Kasumi-1 (cell line): Measurements from ENCODE around the gene LCP1.

Source experiments
- DNase-seq, 2 experiments: peaks; one replicate each; lab custom pipeline; 2025; lab: John Stamatoyannopoulos, UW

LCP1 gene

DNA sequence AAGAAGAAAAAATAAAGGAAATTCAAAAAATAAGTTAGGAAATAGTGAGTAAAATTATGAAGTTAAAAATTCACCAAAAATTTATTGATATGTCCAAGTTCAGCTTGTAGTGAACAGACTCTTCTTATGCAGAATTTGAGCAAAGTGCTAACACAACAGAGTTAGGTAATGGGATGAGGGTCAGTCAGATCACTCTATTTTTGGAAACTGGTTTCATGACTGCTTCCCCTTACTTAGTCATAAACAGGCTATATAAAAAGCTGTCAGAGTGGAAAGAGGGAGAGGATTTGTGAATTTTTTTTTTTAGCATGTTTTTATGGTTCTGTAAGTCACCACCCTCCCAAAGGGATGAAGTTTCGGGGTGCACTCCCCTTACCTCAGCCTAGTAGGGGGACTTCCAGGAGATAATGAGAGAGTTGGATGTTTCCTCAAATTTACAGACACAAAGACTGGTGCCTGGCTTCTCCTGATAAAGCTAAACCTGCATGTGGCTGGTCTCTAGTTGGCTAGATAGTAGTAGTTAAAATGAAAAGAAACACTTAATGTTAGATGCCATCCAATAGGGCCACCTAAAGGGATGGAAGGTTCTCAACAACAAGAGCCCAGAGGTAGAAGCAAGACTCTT, 81.7 kb downstream of the LCP1 start:
- peak; percentile 8 to 39 for DNase-seq

DNA sequence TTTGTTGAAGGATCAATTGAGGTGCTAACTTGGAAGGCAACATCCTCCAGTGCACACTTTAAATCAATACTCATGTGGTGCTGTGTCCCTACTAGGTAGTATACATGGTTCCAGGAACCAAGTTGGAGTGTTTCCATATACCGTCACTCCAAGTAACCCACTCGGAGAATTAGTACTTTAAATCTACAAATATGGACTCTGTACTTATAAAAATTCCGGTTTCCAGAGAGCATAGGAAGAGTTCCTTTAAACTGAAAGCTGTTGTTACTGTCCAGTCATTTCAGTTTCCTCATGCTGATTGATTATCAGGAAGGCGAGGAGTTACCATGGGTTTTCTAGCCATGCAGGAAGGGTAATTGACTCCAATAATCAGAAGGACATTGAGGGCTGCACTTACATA, 84.3 kb downstream of the LCP1 start:
- no peak for DNase-seq

DNA sequence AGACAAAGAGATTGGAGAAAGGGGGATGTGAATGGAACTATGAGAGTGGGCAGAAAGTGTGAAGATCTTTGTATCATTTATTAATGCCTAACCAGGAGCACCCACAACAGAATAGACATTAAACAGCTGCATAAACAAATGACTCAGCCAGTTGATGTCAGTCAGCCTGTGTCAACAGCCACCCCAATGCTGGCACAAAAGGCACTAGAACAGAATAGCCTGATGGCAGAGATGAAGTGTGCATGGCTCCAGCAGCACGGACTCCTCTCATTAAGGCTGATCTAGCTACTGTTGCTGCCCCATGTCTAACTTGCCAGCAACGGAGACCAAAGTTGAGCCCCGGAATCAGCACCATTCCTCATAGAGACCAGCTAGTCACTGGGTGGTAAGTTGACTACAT, 85.0 kb downstream of the LCP1 start:
- no peak for DNase-seq

DNA sequence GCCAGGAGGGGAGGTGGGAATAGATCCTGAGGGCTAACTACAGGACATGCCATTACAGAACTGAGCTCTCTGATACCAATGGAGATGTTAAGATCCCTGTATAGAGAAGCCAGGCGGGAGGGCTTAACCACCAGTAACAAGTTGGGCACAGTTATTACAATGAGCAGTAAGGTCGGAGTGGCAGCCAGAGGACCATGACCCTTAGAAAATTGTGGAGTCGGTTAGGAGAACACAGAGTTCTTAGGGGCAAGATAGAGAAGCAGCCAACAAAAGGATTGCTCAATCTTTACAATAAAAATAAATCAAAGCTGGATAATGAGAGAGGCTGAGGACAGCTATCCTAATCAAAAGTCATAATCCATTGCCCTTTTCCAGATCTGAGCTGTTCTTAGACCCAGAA, 87.5 kb downstream of the LCP1 start:
- DNase-seq: no peak

DNA sequence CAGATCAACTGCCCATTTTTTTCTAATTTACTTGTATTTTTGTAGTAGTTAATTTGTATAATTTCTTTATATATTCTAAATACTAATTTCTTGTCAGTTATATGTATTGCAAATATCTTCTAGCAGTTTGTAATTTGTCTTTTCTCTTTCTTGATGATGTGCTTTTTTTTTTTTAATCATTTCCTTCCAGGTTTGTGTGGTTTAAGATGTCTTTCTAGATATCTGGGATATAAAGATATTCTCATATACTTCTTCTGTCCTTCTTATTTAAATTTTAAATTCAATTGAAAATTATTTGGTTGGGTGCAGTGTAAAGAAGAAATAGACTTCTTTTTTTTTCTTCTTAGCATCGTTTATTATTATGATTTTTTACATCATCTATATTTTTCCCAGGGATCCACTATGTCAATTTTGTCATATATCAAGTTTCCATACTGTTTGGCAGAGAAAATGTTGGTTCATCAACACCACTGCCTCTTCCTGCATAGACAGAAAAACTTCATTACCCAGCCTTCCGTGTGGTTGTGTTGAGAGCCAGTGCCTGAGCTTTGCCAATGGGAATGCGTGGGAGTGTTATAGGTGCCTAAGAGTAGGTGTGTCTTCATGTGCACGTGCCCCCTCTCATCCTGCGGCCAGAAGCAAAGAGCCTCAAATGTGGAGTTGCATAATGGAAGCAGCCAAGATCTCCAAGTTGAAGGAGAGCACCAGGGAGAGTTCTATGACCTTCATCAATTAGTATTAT, 93.0 kb downstream of the LCP1 start:
- DNase-seq: no peak

DNA sequence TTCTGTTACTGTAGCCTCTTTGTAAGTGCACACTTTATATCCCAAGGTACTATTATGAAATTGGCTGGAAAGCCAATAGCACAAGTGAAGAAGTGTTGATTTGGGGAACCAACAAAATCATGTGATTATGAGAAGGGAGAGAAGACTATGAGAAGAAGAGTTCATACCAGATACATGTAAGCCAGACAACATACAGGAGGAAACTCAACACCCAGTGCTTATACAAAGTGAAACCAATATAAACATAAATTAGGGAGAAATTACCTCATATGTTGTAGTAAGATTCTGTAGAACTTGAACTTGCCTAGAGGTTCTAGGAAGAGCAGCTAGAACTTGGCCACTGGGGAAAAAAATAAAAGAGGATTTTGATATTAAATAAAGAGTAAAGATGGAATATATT, 94.5 kb downstream of the LCP1 start:
- DNase-seq: no peak

DNA sequence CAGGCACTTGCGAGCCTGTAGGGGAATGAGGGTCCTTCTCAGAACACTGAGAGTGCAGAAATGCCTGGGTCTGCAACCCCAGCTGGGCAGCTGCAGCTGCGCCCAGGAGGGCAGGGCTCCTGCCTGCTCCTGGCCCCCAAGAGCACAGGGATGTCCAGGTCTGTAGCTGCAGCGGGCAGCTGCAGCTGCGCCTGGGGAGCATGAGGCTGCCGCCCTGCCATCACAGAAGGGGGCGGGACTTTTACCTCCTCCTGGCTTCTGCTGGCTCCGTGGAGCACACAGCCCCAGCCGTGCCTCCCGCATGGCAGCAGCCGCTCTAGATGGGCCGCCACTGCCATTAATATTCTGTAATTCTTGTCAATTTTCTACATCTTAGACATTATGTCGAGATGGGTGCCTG, 95.0 kb downstream of the LCP1 start:
- no peak for DNase-seq

DNA sequence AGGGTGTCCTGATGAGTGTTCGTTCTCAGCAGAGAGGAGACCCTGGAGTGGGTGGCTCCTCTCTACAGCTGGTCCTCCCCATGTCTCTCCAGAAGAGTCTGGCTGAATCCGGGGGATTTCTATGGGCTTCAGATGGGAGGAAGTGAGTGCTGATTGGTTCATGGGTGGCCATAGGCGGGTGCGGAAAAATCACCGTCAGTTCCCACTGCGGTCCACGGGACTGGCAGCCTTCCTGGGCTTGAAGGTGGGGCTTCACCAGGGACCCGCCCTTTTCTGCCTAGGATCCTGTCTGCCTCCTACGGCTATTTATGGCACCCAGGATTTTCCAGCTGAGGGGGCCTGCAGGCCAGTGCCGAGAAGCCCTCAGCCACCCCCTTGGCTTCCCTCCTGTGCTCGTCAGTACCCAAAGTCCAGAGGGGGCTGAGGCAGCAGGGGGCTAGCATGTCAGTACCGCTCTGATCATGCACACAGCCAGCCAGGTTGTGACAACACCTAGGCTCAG, 95.5 kb downstream of the LCP1 start:
- DNase-seq: no peak

DNA sequence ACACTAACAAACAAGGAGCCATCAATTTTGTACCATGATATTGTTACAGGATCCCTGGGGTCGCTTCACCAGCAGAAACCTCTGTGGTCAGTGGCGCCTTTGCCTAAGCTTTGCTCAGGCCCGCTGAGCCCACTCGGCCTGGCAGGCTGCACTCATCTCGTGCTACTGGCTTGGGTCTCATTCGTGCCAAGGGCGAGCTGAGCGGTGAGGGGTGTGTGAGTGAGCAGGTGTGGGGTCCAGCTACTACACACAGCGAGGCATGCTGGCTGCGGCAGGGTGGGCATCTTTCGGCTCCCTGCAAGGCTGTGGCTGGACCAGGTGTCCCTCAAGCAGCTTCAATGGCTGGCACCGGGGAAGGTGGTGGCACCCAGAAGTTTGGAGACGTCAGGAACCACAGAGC, 96.2 kb downstream of the LCP1 start:
- no peak for DNase-seq

DNA sequence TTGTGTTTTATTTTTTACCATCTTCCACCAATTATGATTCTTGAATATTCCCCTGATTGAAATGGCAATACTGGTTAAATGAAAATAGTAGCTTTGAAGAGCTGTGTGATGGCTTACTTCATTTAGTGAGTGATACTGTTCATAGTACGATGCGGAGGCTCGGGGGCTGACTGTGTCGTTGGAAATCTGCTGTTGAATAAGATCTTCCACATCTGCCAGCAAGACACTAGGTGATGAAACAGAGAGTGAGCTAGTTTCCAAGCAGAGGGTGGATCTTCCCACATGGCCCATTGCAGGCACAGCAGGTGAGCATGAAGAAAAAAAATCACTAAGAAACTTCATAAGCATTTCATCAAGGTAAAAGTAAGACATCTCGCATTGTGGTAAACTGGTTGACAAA, 99.7 kb downstream of the LCP1 start:
- DNase-seq: no peak

DNA sequence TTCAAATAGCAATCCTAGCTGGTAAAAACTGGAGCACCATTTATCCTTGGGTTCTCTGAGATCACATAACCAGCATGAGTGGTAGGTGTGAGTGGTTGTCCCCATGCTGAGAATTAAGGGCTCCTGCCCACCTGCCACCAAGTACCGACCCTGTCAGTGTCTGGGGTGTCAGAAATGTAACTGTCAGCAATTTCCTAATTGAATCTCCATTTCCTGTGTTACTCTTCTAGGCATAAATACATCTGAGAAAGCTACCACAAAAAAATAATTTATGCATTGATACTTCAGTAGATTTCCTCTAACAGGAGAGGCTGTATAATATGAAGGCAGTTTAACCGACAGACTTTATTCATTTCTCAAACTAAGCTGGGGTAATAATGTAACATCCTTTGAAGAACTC, 102.2 kb downstream of the LCP1 start:
- no peak for DNase-seq

DNA sequence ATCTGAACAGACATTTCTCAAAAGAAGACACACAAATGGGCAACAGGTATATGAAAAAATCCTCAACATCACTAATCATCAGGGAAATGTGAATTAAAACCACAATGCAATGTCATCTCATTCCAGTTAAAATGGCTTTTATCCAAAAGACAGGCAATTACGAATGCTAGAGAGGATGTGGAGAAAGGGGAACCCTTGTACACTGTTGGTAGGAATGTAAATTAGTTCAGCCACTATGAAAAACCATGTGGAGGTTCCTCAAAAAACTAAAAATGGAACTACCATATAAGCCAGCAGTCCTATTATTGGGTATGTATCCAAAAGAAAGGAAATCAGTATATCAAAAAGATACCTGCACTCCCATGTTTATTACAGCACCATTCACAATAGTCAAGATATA, 104.7 kb downstream of the LCP1 start:
- DNase-seq: peak; percentile 45

DNA sequence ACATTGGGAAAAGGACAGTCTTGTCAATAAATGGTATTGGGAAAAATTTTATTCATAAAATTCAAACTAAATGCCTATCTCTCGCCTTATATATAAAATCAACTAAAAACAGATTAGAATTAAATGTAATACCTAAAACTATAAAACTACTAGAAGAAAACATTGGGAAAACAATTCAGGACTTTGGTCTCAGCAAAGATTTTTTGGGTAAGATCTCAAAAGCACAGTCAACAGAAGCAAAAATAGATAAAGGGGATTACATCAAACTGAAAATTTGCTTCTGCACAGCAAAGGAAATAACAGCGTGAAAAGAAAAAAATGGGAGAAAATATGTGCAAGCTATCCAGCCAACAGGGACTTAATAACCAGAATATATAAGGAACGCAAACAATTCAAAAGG, 105.2 kb downstream of the LCP1 start:
- no peak for DNase-seq
